HCT116 (cell line): Measurements from ENCODE around the gene MDFIC. TPM values are rescaled to one million over a fixed set of nuclear protein-coding genes. Genes with fewer than 3 reads are reported as not detected.

Experiments
- ATAC-seq: fragments of 200-7000 bp; cut with Tn5 transposase; 2 replicates; pipeline ENCODE4 v1.9.1; 2020; ENCODE audit warnings: mild to moderate bottlenecking, moderate library complexity
- BruUV-seq: library from RNA; stranded (reverse); fragments of 400-500 nt; replicated peaks from 2 replicates; lab custom pipeline; 2021; lab: Mats Ljungman, UMichigan
- CTCF ChIA-PET: fragments of 300-600 bp; sonication (Branson Sonifier 250); formaldehyde crosslinking; loops from one replicate; lab custom pipeline; 2021; ENCODE audit warnings: antibody characterized with exemption; lab: Charles Lee
- POLR2A ChIA-PET: fragments of 300-600, 350-600 bp; sonication (Branson Sonifier 250); formaldehyde crosslinking; loops from one replicate; lab custom pipeline; 2021; ENCODE audit warnings: antibody characterized with exemption; lab: Charles Lee
- RAD21 ChIA-PET, 2 experiments: fragments of 300-600 bp; sonication (Branson Sonifier 250); formaldehyde crosslinking; loops; one replicate each; lab custom pipeline; 2023; ENCODE audit warnings: low total read pairs in 2 of 2; ENCODE audit not compliant: uncharacterized antibody in 2 of 2, unreplicated experiment in 2 of 2, low non-redundant PET in 1 of 2; lab: Charles Lee
- DNase-seq: peaks from one replicate; pipeline ENCODE4 v3.0.0-alpha.2; 2010; ENCODE audit warnings: low read depth, low spot score
- H2AFZ ChIP-seq: fragments of 200-600 bp; shearing (Covaris generic), sonication (generic); 2 replicates; pipeline ENCODE4 v1.6.1; 2017; ENCODE audit warnings: low read depth, mixed run types, mixed read lengths, antibody characterized with exemption, low read length; ENCODE audit not compliant: poor library complexity, severe bottlenecking
- H3K27ac ChIP-seq: 2 replicates; pipeline ENCODE4 v1.5.1; 2012; ENCODE audit warnings: low read depth, low read length
- H3K27me3 ChIP-seq: fragments of 200-600 bp; sonication (generic); 2 replicates; pipeline ENCODE4 v1.6.1; 2016; ENCODE audit warnings: mixed run types, low read length, mixed read lengths; ENCODE audit not compliant: insufficient read depth
- H3K36me3 ChIP-seq, 2 experiments: fragments of 200-500 bp in 1 of 2; fragments of 200-600 bp in 1 of 2; sonication (Bioruptor generic) in 1 of 2; sonication (generic) in 1 of 2; 2 replicates each; pipeline versions ENCODE4 v1.5.1 to v1.6.1; 2014 to 2016; ENCODE audit warnings: low read length in 2 of 2, inconsistent platforms in 1 of 2, mixed read lengths in 1 of 2, mixed run types in 1 of 2; ENCODE audit not compliant: insufficient read depth in 2 of 2, control insufficient read depth in 1 of 2
- H3K4me1 ChIP-seq, 2 experiments: fragments of 200-600 bp in 1 of 2; sonication (generic) in 1 of 2; 2 replicates each; pipeline versions ENCODE4 v1.5.1 to v1.6.1; 2012 to 2017; ENCODE audit warnings: low read length in 2 of 2, inconsistent platforms in 1 of 2, mild to moderate bottlenecking in 1 of 2, mixed read lengths in 1 of 2, mixed run types in 1 of 2, moderate library complexity in 1 of 2; ENCODE audit not compliant: insufficient read depth in 2 of 2, control insufficient read depth in 1 of 2
- H3K4me2 ChIP-seq: fragments of 200-600 bp; sonication (generic); 2 replicates; pipeline ENCODE4 v1.6.1; 2017; ENCODE audit warnings: mixed run types, low read length, mixed read lengths
- H3K4me3 ChIP-seq, 2 experiments: fragments of 200-600 bp in 1 of 2; sonication (generic) in 1 of 2; replicated peaks in 1 of 2; 2 replicates each; pipeline ENCODE4 v1.5.1; 2011 to 2016; ENCODE audit warnings: low read length in 2 of 2, control low read depth in 1 of 2, low read depth in 1 of 2, mild to moderate bottlenecking in 1 of 2, mixed read lengths in 1 of 2, mixed run types in 1 of 2
- H3K79me2 ChIP-seq: fragments of 200-600 bp; sonication (generic); 2 replicates; pipeline ENCODE4 v1.6.1; 2017; ENCODE audit warnings: mild to moderate bottlenecking, mixed run types, low read length, moderate library complexity, mixed read lengths; ENCODE audit not compliant: insufficient read depth
- H3K9ac ChIP-seq: fragments of 200-600 bp; sonication (generic); 2 replicates; pipeline ENCODE4 v1.6.1; 2016; ENCODE audit warnings: low read length, mixed read lengths
- H3K9me2 ChIP-seq: fragments of 200-600 bp; sonication (generic), shearing (Covaris generic); 2 replicates; pipeline ENCODE4 v1.6.1; 2017; ENCODE audit warnings: mixed run types, mild to moderate bottlenecking, moderate library complexity; ENCODE audit not compliant: insufficient read depth
- H3K9me3 ChIP-seq, 2 experiments: fragments of 200-500 bp in 1 of 2; fragments of 200-600 bp in 1 of 2; sonication (Bioruptor generic) in 1 of 2; sonication (generic) in 1 of 2; 2 replicates each; pipeline ENCODE4 v1.6.1; 2014 to 2017; ENCODE audit warnings: low read length in 2 of 2, mixed read lengths in 2 of 2, inconsistent platforms in 1 of 2, low read depth in 1 of 2, mild to moderate bottlenecking in 1 of 2, mixed run types in 1 of 2, moderate library complexity in 1 of 2; ENCODE audit not compliant: control insufficient read depth in 1 of 2, insufficient read depth in 1 of 2
- H4K20me1 ChIP-seq: fragments of 200-600 bp; sonication (generic), shearing (Covaris generic); 2 replicates; pipeline ENCODE4 v1.6.1; 2017; ENCODE audit warnings: mixed run types, mild to moderate bottlenecking, moderate library complexity; ENCODE audit not compliant: insufficient read depth
- ATF3 ChIP-seq: IDR thresholded peaks from 2 replicates; pipeline ENCODE4 v1.6.1; 2012
- CTCF ChIP-seq, 3 experiments: fragments of 200-600 bp in 1 of 3; sonication (generic) in 1 of 3; IDR thresholded peaks in 2 of 3; conservative IDR thresholded peaks in 1 of 3; 2 replicates each; pipeline ENCODE4 v1.5.1; 2012 to 2017; ENCODE audit warnings: low read depth in 2 of 3, low read length in 2 of 3, antibody characterized with exemption in 1 of 3, borderline replicate concordance in 1 of 3, control low read depth in 1 of 3, mild to moderate bottlenecking in 1 of 3, mixed read lengths in 1 of 3, mixed run types in 1 of 3, moderate library complexity in 1 of 3; ENCODE audit not compliant: insufficient read depth in 1 of 3
- EZH2phosphoT487 ChIP-seq: fragments of 200-600 bp; IDR thresholded peaks from 2 replicates; pipeline ENCODE4 v1.6.1; 2018; ENCODE audit warnings: antibody characterized with exemption, borderline replicate concordance
- SIN3A ChIP-seq: IDR thresholded peaks from 2 replicates; pipeline ENCODE4 v1.6.1; 2012; ENCODE audit warnings: low read depth
- TCF7L2 ChIP-seq: IDR thresholded peaks from 2 replicates; pipeline ENCODE4 v1.7.0; 2011; ENCODE audit warnings: borderline replicate concordance, inconsistent platforms; ENCODE audit not compliant: insufficient read depth, insufficient read length; ENCODE audit errors: extremely low read depth
- YY1 ChIP-seq: IDR thresholded peaks from 2 replicates; pipeline ENCODE4 v1.6.1; 2011; ENCODE audit warnings: low read length, low read depth, moderate library complexity, mild to moderate bottlenecking; ENCODE audit not compliant: insufficient replicate concordance; ENCODE audit errors: extremely low read depth
- ZBTB33 ChIP-seq: IDR thresholded peaks from 2 replicates; pipeline ENCODE4 v1.6.1; 2011; ENCODE audit warnings: mild to moderate bottlenecking, low read length, moderate library complexity; ENCODE audit not compliant: insufficient replicate concordance; ENCODE audit errors: extremely low read depth
- ZFX ChIP-seq: fragments of 450-650 bp; IDR thresholded peaks from 2 replicates; pipeline ENCODE4 v1.6.1; 2017
- intact Hi-C: fragments of 100-400 bp; cut with micrococcal nuclease; formaldehyde crosslinking; loops from 2 replicates; pipeline ENCODE4 v1.10.0; 2022
- total RNA-seq: library from RNA; stranded (reverse); gene quantifications from one replicate; pipeline ENCODE4 v1.2.1, GENCODE V29; 2021; ENCODE audit not compliant: unreplicated experiment

The MDFIC gene
- total RNA-seq, 1 experiment from 2014 or later, result 8.3 TPM

GRCh38 chr7:115047958-115048720, 126.2 kb downstream of the MDFIC start (continued):
- TF ChIP-seq CTCF (IDR thresholded peaks at IDR 0.05 in 2 of 3, conservative IDR thresholded peaks at IDR 0.05 in 1 of 3; ENCODE audit: borderline replicate concordance in 1 of 3, insufficient read depth in 1 of 3, low read depth in 2 of 3, low read length in 2 of 3) (no peak), YY1 (no peak), SIN3A (no peak), EZH2phosphoT487 (no peak), TCF7L2 (no peak), ZFX (no peak), ZBTB33 (no peak), ATF3 (no peak)

GRCh38 chr7:115052706-115053105, 130.8 kb downstream of the MDFIC start:
- H3K9ac ChIP-seq, result no peak overlapping the region
- intact Hi-C loops, result no loop called here
- H2AFZ ChIP-seq, result no peak overlapping the region
- TF ChIP-seq CTCF (IDR thresholded peaks at IDR 0.05 in 2 of 3, conservative IDR thresholded peaks at IDR 0.05 in 1 of 3; ENCODE audit: borderline replicate concordance in 1 of 3, insufficient read depth in 1 of 3, low read depth in 2 of 3, low read length in 2 of 3), result peak in 1 of 3 experiments; percentile 13; a peak in 2 of 6 replicates
- TF ChIP-seq ZBTB33, result no peak
- no peak overlapping the region for H3K27ac ChIP-seq
- BruUV-seq, result no TSS peak
- CTCF ChIA-PET, result no interaction called here
- POLR2A ChIA-PET, result no interaction called here
- H4K20me1 ChIP-seq, result no peaks in the 10 kb centered on the region
- no peak for ATAC-seq
- H3K4me1 ChIP-seq, result no peaks in the 10 kb centered on the region
- no peaks in the 10 kb centered on the region for H3K27me3 ChIP-seq
- no peaks in the 10 kb centered on the region for H3K9me2 ChIP-seq
- no peaks in the 10 kb centered on the region for H3K36me3 ChIP-seq
- H3K4me2 ChIP-seq, result no peak overlapping the region
- no peaks in the 10 kb centered on the region for H3K79me2 ChIP-seq
- H3K9me3 ChIP-seq, result no peaks in the 10 kb centered on the region
- RAD21 ChIA-PET, result no interaction called here
- no peak overlapping the region for H3K4me3 ChIP-seq
- DNase-seq, result no peak
